ENCODE data around the gene TBX15. TPM values are rescaled to one million over a fixed set of nuclear protein-coding genes. Genes with fewer than 3 reads are reported as not detected.

TBX15 gene
- total RNA-seq, 6 experiments from 2014 or later: 0.29 to 56.5 (median 16.5) TPM

GRCh38 chr1:118933051-118933781 lies 54.9 kb downstream of the TBX15 start:
- Histone ChIP-seq H3K27me3 (no peaks in the 10 kb centered on the region), H3K9me3 (no peaks in the 10 kb centered on the region), H3K4me3 (no peak overlapping the region), H3K36me3 (no peaks in the 10 kb centered on the region), H3K27ac (no peak overlapping the region), H3K4me1 (no peaks in the 10 kb centered on the region)
- ATAC-seq (no peak), DNase-seq (no peak)
- TF ChIP-seq, protein P1, sequence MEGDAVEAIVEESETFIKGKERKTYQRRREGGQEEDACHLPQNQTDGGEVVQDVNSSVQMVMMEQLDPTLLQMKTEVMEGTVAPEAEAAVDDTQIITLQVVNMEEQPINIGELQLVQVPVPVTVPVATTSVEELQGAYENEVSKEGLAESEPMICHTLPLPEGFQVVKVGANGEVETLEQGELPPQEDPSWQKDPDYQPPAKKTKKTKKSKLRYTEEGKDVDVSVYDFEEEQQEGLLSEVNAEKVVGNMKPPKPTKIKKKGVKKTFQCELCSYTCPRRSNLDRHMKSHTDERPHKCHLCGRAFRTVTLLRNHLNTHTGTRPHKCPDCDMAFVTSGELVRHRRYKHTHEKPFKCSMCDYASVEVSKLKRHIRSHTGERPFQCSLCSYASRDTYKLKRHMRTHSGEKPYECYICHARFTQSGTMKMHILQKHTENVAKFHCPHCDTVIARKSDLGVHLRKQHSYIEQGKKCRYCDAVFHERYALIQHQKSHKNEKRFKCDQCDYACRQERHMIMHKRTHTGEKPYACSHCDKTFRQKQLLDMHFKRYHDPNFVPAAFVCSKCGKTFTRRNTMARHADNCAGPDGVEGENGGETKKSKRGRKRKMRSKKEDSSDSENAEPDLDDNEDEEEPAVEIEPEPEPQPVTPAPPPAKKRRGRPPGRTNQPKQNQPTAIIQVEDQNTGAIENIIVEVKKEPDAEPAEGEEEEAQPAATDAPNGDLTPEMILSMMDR (IDR thresholded peaks at IDR 0.05): no peak
- no peak for TF ChIP-seq POLR2A (IDR thresholded peaks at IDR 0.05)
- intact Hi-C loops (cut with DNase I): no loop called here
- 33% methylated on average over 1 of the region's 1 CpG for WGBS (ENCODE audit: insufficient coverage, low coverage, low lambda C conversion rate, missing lambda C conversion rate)

DNA sequence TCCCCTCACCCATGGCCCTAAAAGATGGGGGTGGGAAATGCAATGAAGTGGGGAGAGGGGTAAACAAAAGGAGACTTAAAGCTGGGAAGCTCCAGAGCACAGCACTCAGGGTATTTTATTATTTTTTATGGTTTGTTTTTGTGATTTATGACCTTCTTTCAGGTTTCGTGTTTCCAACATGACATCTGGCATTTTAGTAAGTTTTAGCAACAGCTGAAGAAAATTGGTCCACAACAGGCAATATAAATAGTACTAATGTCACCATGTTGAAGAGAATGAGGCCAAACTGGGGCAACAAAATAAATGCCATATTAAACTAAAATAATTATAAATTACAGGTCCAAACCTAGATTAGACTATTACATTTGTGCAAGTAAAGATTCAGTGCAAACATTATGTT lies 56.3 kb downstream of the TBX15 start:
- Histone ChIP-seq H3K27ac (no peak overlapping the region), H3K4me1 (no peaks in the 10 kb centered on the region), H3K4me3 (no peak overlapping the region), H3K9me3 (no peaks in the 10 kb centered on the region), H3K27me3 (no peaks in the 10 kb centered on the region), H3K36me3 (no peaks in the 10 kb centered on the region)
- ATAC-seq (no peak), DNase-seq (no peak)
- 46% methylated on average over 1 of the region's 1 CpG for WGBS (ENCODE audit: insufficient coverage, low coverage, low lambda C conversion rate, missing lambda C conversion rate)
- TF ChIP-seq POLR2A (IDR thresholded peaks at IDR 0.05): no peak
- TF ChIP-seq, protein P1 (IDR thresholded peaks at IDR 0.05): no peak
- intact Hi-C loops (cut with DNase I): no loop called here

GRCh38 chr1:118928739-118929554 lies 59.2 kb downstream of the TBX15 start:
- ATAC-seq: no peak
- TF ChIP-seq POLR2A (IDR thresholded peaks at IDR 0.05): no peak
- TF ChIP-seq, protein P1 (IDR thresholded peaks at IDR 0.05): no peak
- Histone ChIP-seq H3K4me3 (no peak overlapping the region), H3K9me3 (no peaks in the 10 kb centered on the region), H3K4me1 (no peaks in the 10 kb centered on the region), H3K27ac (no peak overlapping the region), H3K36me3 (no peaks in the 10 kb centered on the region), H3K27me3 (no peaks in the 10 kb centered on the region)
- 23% methylated on average over 2 of the region's 2 CpGs for WGBS (ENCODE audit: insufficient coverage, low coverage, low lambda C conversion rate, missing lambda C conversion rate)
- DNase-seq: no peak
- intact Hi-C loops (cut with DNase I): no loop called here

- Histone ChIP-seq H3K9me3 (no peaks in the 10 kb centered on the region), H3K27me3 (no peaks in the 10 kb centered on the region), H3K36me3 (no peaks in the 10 kb centered on the region), H3K4me3 (no peak overlapping the region), H3K27ac (no peak overlapping the region), H3K4me1 (no peaks in the 10 kb centered on the region)
- DNase-seq (no peak), ATAC-seq (no peak)
- intact Hi-C loops (cut with DNase I): no loop called here
- TF ChIP-seq, protein P1 (IDR thresholded peaks at IDR 0.05): no peak
- TF ChIP-seq POLR2A (IDR thresholded peaks at IDR 0.05): no peak
- WGBS (ENCODE audit: insufficient coverage, low coverage, low lambda C conversion rate, missing lambda C conversion rate): 72% methylated on average over 4 of the region's 4 CpGs
These were observed 60.5 kb downstream of the TBX15 start for GRCh38 chr1:118927427-118928187.
